ENCODE data around the gene PBX1. TPM values are rescaled to one million over a fixed set of nuclear protein-coding genes. Genes with fewer than 3 reads are reported as not detected.

The PBX1 gene
- total and polyA plus RNA-seq, 2 experiments from 2014 or later = 40.0 to 104 TPM

DNA sequence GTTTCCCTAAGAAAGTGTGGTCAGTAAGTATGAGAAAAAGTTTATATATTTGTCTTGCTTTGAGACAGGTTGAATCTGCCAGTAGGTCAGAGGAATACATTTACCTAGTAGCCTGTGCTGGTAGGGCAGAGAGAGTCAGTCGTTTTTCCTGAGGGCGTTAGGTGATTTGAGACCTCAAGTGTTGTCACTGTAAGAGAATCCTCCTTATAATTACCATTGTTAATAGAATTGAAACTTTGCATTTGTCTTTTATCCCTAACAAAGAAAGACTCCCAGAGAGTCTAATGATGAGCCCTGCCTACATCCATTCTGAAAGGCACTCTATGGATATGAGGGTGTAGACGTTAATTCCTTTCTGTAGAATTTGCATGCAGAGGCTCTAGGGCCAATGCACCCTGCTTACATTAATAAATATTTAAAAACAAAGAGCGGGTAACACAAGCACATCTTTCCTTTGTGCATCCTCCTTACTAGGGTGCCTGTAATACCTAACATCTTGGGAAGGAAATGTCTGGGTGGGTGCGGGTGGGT, 16.4 kb downstream of the PBX1 start:
- Histone ChIP-seq H2AFZ (no peak overlapping the region), H3K4me3 (peak overlapping the region; percentile 54), H3K9me2 (ENCODE audit: insufficient read depth) (peaks cover 3% of the 10 kb centered on the region; the same call in 1 of the 2 replicates), H3F3A (replicated peaks; ENCODE audit: low read depth) (peaks cover 11% of the 10 kb centered on the region; the same call in 1 of the 2 replicates), H4K20me1 (replicated peaks; ENCODE audit: insufficient read depth) (peaks cover 12% of the 10 kb centered on the region; the same call in 1 of the 2 replicates), H3K4me2 (peak overlapping the region; percentile 84), H3K79me2 (replicated peaks; ENCODE audit: insufficient read depth) (peaks cover 90% of the 10 kb centered on the region), H3K4me1 (ENCODE audit: insufficient read depth) (peaks cover 66% of the 10 kb centered on the region), H3K36me3 (ENCODE audit: insufficient read depth) (no peaks in the 10 kb centered on the region), H3K27me3 (ENCODE audit: insufficient read depth) (no peaks in the 10 kb centered on the region), H3K27ac (ENCODE audit: low read depth) (peak overlapping the region; percentile 85)
- Mint-ChIP-seq H3K27me3 (ENCODE audit: insufficient read depth, low read depth, poor library complexity) (peaks cover 10% of the 10 kb centered on the region), H3K9me3 (peaks cover 7% of the 10 kb centered on the region), H3K36me3 (ENCODE audit: low read depth) (peaks cover 51% of the 10 kb centered on the region), H3K4me3 (peak overlapping the region; percentile 63), H3K27ac (peak overlapping the region; percentile 15; the same call in 1 of the 2 replicates), H3K4me1 (peaks cover 66% of the 10 kb centered on the region)
- ATAC-seq (peak; percentile 33), DNase-seq (ENCODE audit: low spot score) (peak; percentile 73)
- TF ChIP-seq POLR2AphosphoS5 (IDR thresholded peaks at IDR 0.05; ENCODE audit: low read depth) (no peak), ZNF114 (CRISPR knock-in tag; IDR thresholded peaks at IDR 0.05) (no peak), EZH2 (IDR thresholded peaks at IDR 0.05; ENCODE audit: low read depth, unreplicated experiment) (no peak), CREB1 (CRISPR knock-in tag; IDR thresholded peaks at IDR 0.05; ENCODE audit: low read depth) (no peak)
- TF ChIP-seq, protein P1, sequence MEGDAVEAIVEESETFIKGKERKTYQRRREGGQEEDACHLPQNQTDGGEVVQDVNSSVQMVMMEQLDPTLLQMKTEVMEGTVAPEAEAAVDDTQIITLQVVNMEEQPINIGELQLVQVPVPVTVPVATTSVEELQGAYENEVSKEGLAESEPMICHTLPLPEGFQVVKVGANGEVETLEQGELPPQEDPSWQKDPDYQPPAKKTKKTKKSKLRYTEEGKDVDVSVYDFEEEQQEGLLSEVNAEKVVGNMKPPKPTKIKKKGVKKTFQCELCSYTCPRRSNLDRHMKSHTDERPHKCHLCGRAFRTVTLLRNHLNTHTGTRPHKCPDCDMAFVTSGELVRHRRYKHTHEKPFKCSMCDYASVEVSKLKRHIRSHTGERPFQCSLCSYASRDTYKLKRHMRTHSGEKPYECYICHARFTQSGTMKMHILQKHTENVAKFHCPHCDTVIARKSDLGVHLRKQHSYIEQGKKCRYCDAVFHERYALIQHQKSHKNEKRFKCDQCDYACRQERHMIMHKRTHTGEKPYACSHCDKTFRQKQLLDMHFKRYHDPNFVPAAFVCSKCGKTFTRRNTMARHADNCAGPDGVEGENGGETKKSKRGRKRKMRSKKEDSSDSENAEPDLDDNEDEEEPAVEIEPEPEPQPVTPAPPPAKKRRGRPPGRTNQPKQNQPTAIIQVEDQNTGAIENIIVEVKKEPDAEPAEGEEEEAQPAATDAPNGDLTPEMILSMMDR (conservative IDR thresholded peaks at IDR 0.05; ENCODE audit: low read depth in 2 of 2) = no peak
- TF ChIP-seq, protein P2, sequence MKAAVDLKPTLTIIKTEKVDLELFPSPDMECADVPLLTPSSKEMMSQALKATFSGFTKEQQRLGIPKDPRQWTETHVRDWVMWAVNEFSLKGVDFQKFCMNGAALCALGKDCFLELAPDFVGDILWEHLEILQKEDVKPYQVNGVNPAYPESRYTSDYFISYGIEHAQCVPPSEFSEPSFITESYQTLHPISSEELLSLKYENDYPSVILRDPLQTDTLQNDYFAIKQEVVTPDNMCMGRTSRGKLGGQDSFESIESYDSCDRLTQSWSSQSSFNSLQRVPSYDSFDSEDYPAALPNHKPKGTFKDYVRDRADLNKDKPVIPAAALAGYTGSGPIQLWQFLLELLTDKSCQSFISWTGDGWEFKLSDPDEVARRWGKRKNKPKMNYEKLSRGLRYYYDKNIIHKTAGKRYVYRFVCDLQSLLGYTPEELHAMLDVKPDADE (IDR thresholded peaks at IDR 0.05) = no peak
- TF ChIP-seq, protein P3, sequence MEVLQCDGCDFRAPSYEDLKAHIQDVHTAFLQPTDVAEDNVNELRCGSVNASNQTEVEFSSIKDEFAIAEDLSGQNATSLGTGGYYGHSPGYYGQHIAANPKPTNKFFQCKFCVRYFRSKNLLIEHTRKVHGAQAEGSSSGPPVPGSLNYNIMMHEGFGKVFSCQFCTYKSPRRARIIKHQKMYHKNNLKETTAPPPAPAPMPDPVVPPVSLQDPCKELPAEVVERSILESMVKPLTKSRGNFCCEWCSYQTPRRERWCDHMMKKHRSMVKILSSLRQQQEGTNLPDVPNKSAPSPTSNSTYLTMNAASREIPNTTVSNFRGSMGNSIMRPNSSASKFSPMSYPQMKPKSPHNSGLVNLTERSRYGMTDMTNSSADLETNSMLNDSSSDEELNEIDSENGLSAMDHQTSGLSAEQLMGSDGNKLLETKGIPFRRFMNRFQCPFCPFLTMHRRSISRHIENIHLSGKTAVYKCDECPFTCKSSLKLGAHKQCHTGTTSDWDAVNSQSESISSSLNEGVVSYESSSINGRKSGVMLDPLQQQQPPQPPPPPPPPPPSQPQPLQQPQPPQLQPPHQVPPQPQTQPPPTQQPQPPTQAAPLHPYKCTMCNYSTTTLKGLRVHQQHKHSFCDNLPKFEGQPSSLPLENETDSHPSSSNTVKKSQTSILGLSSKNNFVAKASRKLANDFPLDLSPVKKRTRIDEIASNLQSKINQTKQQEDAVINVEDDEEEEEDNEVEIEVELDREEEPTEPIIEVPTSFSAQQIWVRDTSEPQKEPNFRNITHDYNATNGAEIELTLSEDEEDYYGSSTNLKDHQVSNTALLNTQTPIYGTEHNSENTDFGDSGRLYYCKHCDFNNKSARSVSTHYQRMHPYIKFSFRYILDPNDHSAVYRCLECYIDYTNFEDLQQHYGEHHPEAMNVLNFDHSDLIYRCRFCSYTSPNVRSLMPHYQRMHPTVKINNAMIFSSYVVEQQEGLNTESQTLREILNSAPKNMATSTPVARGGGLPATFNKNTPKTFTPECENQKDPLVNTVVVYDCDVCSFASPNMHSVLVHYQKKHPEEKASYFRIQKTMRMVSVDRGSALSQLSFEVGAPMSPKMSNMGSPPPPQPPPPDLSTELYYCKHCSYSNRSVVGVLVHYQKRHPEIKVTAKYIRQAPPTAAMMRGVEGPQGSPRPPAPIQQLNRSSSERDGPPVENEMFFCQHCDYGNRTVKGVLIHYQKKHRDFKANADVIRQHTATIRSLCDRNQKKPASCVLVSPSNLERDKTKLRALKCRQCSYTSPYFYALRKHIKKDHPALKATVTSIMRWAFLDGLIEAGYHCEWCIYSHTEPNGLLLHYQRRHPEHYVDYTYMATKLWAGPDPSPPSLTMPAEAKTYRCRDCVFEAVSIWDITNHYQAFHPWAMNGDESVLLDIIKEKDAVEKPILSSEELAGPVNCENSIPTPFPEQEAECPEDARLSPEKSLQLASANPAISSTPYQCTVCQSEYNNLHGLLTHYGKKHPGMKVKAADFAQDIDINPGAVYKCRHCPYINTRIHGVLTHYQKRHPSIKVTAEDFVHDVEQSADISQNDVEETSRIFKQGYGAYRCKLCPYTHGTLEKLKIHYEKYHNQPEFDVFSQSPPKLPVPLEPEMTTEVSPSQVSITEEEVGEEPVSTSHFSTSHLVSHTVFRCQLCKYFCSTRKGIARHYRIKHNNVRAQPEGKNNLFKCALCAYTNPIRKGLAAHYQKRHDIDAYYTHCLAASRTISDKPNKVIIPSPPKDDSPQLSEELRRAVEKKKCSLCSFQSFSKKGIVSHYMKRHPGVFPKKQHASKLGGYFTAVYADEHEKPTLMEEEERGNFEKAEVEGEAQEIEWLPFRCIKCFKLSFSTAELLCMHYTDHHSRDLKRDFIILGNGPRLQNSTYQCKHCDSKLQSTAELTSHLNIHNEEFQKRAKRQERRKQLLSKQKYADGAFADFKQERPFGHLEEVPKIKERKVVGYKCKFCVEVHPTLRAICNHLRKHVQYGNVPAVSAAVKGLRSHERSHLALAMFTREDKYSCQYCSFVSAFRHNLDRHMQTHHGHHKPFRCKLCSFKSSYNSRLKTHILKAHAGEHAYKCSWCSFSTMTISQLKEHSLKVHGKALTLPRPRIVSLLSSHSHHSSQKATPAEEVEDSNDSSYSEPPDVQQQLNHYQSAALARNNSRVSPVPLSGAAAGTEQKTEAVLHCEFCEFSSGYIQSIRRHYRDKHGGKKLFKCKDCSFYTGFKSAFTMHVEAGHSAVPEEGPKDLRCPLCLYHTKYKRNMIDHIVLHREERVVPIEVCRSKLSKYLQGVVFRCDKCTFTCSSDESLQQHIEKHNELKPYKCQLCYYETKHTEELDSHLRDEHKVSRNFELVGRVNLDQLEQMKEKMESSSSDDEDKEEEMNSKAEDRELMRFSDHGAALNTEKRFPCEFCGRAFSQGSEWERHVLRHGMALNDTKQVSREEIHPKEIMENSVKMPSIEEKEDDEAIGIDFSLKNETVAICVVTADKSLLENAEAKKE (CRISPR knock-in tag; IDR thresholded peaks at IDR 0.05) = no peak

Measured in GM23338 (cell line).